ENCODE measurements around the gene ELK3.

Gene ELK3

GRCh38 chr12:96193725-96194575 is at the start of gene ELK3:
Gene ELK3 (plus strand): TSS chr12:96194375.
- no peak for DNase-seq (ENCODE audit: low spot score)

GRCh38 chr12:96146747-96147146 is 47.4 kb upstream of the ELK3 start:
- no peak for DNase-seq (ENCODE audit: low spot score)

GRCh38 chr12:96150442-96150841 is 43.7 kb upstream of the ELK3 start:
- no peak for DNase-seq (ENCODE audit: low spot score)

- no peak for DNase-seq (ENCODE audit: low spot score)
Measured at GRCh38 chr12:96152164-96152563, 42.0 kb upstream of the ELK3 start.

- no peak for DNase-seq (ENCODE audit: low spot score)
Measured at GRCh38 chr12:96153131-96153725, 40.9 kb upstream of the ELK3 start.

GRCh38 chr12:96155181-96155580 is 39.0 kb upstream of the ELK3 start:
- no peak for DNase-seq (ENCODE audit: low spot score)

- no peak for DNase-seq (ENCODE audit: low spot score)
Measured at GRCh38 chr12:96155781-96156180, 38.4 kb upstream of the ELK3 start.

- DNase-seq (ENCODE audit: low spot score), result no peak
Measured at GRCh38 chr12:96156211-96156610, 38.0 kb upstream of the ELK3 start.

- DNase-seq (ENCODE audit: low spot score), result no peak
Measured at GRCh38 chr12:96157427-96157826, 36.7 kb upstream of the ELK3 start.

GRCh38 chr12:96164951-96165811 is 29.0 kb upstream of the ELK3 start:
- DNase-seq (ENCODE audit: low spot score), result no peak

- no peak for DNase-seq (ENCODE audit: low spot score)
Measured at GRCh38 chr12:96166765-96167164, 27.4 kb upstream of the ELK3 start.

GRCh38 chr12:96167492-96167891 is 26.7 kb upstream of the ELK3 start:
- no peak for DNase-seq (ENCODE audit: low spot score)

- no peak for DNase-seq (ENCODE audit: low spot score)
Measured at GRCh38 chr12:96170328-96170727, 23.8 kb upstream of the ELK3 start.

GRCh38 chr12:96170762-96171161 is 23.4 kb upstream of the ELK3 start:
- no peak for DNase-seq (ENCODE audit: low spot score)

GRCh38 chr12:96171905-96172304 is 22.3 kb upstream of the ELK3 start:
- DNase-seq (ENCODE audit: low spot score), result no peak

- DNase-seq (ENCODE audit: low spot score), result no peak
Measured at GRCh38 chr12:96172981-96173380, 21.2 kb upstream of the ELK3 start.

- no peak for DNase-seq (ENCODE audit: low spot score)
Measured at GRCh38 chr12:96176575-96176974, 17.6 kb upstream of the ELK3 start.

GRCh38 chr12:96177013-96177412 is 17.2 kb upstream of the ELK3 start:
- DNase-seq (ENCODE audit: low spot score), result no peak

GRCh38 chr12:96183734-96184370 is 10.3 kb upstream of the ELK3 start:
- no peak for DNase-seq (ENCODE audit: low spot score)

- DNase-seq (ENCODE audit: low spot score), result no peak
Measured at GRCh38 chr12:96185914-96186313, 8.3 kb upstream of the ELK3 start.

GRCh38 chr12:96186607-96187301 is 7.4 kb upstream of the ELK3 start:
- no peak for DNase-seq (ENCODE audit: low spot score)

- no peak for DNase-seq (ENCODE audit: low spot score)
Measured at GRCh38 chr12:96187956-96188355, 6.2 kb upstream of the ELK3 start.

Data from hematopoietic multipotent progenitor cell treated with erythropoietin and hydrocortisone succinate and interleukin-3 and kit ligand, for 15 days (in vitro differentiated cells).